Epithelial cell of prostate (primary cell): ENCODE data around the gene DLG5.

ENCODE experiments used
- DNase-seq: peaks from one replicate; pipeline ENCODE4 v3.0.0-alpha.2; 2011; ENCODE audit warnings: low read depth, low spot score
- H3K27ac ChIP-seq: fragments of 450-650 bp; 2 replicates; pipeline ENCODE4 v1.5.1; 2017; ENCODE audit warnings: mild to moderate bottlenecking

The DLG5 gene

DNA sequence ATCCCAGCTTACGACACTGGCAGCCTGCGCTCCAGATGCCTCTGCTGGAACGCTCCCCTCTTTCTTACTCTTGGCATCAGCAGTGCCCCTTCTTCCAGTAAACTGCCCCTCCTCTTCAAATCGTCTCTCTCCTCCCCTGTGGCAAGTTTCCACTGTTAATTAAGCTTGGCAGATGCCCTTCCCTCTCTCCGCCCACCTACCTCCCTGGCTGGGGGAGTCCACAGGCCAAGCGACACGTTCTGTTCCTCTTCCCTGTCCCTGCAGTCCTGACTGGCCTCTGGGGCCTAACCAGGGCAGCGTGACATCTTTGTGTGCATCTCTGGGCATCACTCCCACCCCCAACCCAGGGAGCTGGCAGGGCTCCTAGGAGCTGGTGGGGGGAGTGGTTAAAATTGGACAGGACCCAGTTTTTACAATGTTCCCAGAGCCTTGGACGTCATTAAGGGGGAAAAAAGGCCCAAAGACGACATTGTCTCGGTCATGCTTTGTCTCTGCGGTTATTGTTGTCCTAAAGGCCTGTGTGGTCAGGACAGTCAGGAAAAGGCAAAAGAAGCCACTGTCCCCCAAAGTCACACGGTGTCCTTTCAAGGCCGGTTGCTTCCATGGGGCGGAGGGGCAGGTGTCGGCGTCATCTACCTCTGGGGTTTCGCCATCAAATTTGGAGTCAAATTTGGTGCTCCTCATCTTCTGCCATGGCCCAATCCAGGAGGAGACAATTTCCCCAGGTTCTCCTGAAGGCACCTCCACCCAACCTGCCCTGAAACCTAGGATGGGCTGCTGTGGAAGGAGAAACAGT lies 54.2 kb downstream of the DLG5 start:
- no peak for DNase-seq
- peak overlapping the region; percentile 97 for H3K27ac ChIP-seq

DNA sequence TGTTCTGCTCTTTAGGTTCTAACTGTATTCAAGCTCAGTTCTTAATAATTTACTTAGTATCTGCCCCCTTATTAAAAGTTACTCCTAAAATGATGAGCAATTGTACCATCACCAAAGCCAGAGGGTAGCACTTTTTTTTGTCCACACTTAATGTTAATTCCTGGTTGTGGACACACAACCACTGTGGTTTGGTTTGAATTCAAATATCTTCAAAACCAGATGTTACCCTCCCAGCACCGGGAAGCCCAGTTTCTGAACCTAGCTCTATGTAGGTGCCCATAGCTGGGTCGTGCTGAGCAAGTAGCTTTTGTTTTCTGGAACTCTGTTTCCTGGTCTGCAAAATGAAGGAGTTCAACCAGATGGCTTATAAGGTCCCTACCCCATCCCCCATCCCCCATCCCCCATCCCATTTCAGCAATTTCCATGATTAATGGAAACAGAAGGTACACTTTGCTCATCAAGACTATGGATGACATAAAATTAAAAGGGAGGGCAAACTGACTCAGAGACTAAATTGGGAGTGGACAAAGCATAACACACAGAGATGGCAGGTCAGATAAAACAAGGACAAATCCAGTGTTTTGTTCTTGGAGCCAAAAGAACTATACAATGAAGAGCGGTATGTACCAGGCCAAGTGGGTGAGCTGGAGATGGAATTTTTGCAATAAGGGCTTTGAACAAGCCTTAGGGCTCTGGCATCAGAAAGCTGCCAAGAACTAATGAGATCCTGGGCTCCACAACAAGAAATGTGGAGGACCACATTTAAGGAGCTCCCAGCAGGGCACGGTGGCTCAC lies 56.7 kb downstream of the DLG5 start:
- no peak for DNase-seq
- H3K27ac ChIP-seq = peak overlapping the region; percentile 24

DNA sequence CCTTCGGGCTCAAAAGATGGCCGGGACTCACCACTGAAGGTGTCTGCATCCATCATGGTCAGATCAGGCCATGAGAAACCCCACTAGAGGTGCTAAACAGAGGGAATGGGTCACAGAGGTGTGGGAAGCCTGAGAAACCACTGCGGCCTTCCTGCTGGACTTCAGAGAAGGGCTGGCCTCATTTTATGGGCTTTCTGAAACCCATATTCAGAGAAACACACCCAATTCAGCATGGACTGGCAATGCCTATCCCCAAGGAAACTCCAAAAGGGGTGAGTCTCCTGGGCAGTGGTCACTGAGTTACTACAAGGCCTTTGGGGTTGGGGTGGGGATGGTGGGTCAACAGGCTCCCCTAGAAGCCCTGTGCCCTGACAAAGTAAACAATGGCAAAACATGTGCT lies 58.0 kb downstream of the DLG5 start:
- no peak for DNase-seq
- H3K27ac ChIP-seq = no peak overlapping the region

DNA sequence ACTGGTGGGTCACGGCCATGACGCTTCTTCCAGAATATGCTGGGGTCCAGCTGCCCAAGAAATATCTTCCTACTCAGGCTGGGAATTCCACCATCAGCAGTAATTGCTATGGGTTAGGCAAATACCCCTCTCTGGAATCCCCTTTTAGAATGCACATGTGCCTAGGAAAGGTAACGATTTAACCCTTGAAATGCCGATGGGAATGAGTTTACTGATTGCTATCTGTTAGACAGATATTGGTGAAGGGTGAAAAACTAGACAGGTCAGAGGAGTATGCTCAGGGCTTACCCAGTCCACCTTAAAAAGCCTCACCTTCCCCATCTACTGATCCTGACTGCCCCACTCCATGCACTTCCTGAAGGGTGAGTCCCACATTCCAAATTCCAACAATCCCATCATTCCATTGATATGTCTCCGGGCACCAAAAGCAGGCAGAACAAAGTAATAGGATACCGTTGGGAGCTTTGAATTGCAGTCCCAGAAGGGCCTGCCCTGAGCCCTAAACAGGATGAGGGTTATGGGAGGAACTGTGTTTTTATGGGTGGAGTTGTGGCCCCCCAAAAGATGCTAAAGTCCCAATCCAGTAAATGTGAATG lies 59.3 kb downstream of the DLG5 start:
- no peak for DNase-seq
- no peak overlapping the region for H3K27ac ChIP-seq

DNA sequence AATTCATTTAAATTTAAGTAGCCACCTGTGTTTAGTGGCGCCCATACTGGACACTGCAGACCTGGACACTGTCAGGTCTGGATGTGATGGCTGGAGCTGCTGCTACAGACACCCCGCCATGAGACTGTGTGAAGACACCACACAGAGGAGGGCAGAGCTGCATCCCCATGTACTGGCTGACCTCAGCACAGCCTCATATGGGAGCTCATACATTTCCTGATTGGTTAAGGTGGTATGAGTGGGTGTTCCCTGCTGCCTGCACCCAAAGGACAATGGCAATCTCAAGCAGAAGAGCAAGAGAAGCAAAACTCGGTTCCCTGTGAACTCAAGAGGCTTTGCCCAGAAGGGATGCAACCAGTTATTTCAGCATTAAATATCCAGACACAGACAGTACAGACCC lies 60.0 kb downstream of the DLG5 start:
- no peak for DNase-seq
- H3K27ac ChIP-seq = peak overlapping the region; percentile 43

DNA sequence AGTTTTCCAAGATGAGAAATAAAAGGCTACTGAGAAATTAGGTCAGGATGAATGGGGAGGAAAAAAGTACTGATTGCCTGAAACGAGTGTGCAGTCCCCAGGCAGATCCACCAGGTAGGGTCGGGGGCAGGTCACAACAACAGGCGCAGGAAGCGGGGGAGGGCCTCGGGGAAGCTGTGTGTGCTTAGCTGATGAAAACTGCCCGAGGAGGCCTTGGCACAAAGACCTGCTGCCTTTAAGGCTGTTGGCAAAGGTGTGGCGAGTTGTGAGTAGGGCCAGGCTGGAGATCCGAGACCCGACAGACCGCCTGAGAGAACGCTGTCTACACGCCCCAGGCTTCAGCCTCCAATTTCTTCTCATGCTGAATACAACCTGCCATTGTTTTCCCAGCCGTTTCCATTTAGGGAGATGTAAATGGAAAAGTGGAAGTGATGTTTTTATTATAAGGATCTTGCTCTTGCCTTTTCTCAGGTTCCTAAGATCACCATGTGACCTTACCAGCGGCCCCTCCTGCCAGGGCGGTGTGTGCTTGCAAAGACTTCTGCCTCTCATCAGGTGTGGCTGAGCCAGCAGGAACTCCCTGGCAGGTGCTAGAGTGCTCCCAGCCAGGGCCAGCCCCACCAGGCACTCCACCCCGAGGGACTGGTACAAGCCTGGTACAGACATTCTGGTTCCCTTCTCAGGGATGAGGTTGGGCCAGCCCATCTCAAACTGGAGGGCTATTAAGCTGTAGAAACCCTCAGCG lies 60.8 kb downstream of the DLG5 start:
- DNase-seq = no peak

DNA sequence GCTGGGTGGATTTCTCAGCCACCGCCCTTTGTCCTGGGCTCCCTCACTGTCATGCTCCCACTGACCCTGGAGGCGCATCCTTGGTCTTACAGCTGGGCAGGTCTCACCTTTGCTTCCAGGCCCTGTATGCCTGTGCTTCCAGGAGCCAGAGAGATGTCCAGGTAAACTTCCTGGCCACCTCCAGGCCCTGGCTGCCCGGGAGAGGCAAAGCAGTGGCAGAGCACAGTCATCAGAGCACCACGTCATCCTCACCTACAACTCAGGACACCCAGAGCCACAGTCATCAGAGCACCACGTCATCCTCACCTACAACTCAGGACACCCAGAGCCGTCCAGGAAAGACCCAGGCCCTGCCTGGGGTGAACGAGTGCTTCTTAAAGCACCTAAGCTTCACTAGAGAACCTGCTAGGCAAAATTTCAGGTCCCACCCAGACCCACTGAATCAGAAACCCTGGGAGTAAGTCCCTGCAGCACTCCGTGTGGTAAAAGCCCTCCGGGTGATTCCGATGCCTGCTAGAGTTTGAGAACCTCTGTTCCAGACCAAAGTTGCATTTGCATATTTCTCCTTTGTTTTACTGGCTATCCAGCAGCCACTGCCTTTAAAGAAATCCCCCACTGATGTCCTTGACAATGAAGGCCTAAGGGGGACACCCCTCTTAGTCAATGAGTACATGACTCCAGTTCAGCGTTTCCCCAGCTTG lies 62.3 kb downstream of the DLG5 start:
- DNase-seq = no peak
- peak overlapping the region; percentile 43 for H3K27ac ChIP-seq

More for the DNA sequence above, 60.8 kb downstream of the DLG5 start:
- peak overlapping the region; percentile 43 for H3K27ac ChIP-seq

DNA sequence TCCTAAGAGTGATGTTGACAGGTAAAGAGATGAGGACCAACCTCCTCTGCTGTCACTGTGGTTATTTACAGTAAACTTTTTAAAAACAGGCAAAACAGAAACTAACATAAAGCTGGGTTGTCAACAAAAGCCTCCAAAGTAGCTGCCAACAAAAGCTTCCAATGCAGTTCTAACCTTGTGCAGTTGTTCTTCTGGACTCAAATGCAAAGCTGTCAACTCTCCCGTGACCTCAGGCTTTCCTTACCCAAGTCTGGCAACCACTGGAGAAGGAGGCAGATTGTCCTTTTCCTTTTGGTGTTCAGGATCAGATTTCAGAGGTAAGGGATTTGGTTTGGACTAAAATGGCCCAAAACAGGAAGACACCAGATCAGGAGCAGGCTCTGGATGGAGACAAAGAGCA lies 63.1 kb downstream of the DLG5 start:
- peak overlapping the region; percentile 43 for H3K27ac ChIP-seq

DNA sequence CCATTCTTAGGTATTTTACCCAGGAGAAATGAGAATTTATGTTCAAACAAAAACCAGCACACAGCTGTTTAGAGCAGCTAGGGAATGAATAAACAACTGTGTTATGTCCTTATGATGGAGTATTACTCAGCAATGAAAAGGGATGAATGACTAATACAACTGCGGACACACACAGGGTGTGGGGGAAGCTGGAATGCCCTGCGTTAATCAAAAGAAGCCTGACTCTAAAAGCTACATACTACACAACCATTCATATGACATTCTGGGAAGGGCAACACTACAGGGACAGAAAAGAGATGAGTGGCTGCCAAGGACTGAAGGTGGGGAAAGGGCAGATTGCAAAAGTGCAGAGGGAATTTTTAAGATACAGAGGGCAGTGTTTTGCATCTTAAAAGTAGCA lies 64.0 kb downstream of the DLG5 start:
- DNase-seq = no peak
- H3K27ac ChIP-seq = peak overlapping the region; percentile 43

More for the DNA sequence above, 63.1 kb downstream of the DLG5 start:
- DNase-seq = no peak

DNA sequence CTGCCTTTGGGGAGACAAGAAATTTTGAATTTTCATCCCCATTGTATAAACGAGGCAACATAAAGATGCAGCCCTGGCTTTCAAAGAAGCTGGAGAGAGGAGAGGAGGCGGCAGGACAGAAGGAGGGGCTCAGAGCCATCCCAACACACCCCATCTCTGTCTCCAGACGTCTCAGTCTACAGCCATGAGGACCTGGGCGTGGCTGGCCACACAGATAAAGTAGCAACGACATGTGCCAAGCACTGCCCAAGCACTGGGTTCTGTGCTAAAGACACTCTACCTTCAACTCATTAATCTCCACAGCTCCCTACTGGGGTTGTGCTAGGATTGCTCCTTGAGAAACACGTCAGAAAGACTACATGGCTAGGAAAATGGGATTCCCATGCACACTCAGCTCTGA lies 65.2 kb downstream of the DLG5 start:
- DNase-seq = no peak
- no peak overlapping the region for H3K27ac ChIP-seq

DNA sequence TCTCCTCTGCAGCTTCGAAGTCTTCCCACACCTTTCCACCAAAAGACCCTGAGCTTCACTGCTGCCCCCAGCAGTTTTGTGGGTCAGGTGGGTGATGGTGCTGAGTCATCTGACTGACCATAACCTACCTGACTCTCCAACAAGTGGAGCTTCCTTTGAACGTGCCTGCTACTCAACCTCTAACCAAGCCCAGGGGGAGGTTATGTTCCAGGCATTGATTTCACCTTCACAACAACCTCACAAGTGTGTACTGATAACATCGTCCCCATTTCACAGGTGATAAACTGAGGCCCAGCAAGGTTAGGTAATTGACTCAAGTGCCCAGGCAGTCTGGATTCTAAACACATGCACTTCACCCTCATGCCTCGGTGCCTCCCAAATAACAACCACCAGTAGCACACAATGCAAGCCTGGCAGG lies 66.7 kb downstream of the DLG5 start:
- H3K27ac ChIP-seq = no peak overlapping the region
- no peak for DNase-seq

DNA sequence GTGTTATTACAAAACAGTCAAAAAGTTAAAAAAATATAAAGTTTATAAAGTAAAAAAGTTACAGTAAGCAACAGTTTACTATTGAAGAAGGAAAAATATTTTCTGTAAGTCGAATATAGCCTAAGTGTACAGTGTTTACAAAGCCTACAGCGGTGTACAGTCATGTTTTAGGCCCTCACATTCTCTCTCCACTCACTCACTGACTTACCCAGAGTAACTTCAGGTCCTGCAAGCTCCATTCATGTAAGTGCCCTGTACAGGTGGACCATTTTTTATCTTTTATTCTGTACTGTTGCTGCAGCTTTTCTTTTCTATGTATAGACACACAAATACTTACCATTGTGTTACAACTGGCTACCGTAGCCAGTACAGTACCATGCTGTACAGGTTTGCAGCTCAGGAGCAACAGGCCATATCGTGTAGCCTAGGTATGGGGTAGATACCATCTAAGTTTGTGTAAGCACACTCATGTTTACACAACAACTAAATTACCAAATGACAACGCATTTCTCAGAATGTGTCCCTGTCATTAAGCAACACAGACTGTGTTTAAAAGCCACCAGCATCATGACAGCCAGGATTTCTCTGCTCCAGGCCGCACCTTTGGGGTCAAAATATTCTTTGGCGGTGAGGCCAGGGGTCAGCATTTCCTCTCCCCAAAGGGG lies 67.2 kb downstream of the DLG5 start:
- no peak for DNase-seq
- no peak overlapping the region for H3K27ac ChIP-seq

DNA sequence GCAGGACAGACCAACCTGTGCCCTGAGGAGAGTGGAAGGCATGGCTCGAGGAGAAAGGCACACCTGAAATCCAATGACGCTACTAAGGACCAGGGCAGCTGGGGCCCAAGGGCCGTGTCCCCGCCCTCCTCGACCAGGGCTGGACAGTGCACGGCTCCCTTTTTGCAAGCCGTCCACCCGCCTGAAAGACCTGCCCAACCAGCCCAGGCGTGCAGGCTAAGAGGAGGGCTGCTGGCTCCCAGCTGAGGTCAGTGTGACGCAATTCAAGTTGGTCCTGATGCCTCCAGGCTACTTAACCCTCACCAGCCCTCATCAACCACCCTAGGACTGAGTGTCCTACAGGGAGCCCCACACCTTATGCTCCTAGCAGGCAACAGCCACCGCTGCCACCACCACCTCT lies 69.3 kb downstream of the DLG5 start:
- no peak for DNase-seq
- no peak overlapping the region for H3K27ac ChIP-seq

DNA sequence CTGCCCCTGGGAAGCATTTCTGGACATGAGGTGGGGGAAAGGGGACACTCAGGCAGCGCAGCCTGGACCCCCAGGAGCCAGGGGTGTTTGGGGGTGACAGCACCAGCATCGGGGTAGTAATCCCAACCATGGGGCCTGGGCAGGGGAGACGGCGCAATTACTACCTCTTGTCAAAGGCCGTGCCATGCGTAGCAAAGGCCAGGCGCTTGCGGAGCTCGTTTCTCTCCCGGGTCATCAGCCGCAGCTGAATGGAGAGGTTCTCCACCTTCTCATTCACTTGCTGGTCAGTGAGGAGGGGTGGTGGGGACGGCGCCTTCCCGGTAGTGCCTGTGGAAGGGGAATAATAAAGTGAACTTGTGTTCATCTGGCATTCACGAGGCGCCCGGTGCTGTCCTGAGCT lies 70.0 kb downstream of the DLG5 start:
- DNase-seq = no peak
- H3K27ac ChIP-seq = no peak overlapping the region

DNA sequence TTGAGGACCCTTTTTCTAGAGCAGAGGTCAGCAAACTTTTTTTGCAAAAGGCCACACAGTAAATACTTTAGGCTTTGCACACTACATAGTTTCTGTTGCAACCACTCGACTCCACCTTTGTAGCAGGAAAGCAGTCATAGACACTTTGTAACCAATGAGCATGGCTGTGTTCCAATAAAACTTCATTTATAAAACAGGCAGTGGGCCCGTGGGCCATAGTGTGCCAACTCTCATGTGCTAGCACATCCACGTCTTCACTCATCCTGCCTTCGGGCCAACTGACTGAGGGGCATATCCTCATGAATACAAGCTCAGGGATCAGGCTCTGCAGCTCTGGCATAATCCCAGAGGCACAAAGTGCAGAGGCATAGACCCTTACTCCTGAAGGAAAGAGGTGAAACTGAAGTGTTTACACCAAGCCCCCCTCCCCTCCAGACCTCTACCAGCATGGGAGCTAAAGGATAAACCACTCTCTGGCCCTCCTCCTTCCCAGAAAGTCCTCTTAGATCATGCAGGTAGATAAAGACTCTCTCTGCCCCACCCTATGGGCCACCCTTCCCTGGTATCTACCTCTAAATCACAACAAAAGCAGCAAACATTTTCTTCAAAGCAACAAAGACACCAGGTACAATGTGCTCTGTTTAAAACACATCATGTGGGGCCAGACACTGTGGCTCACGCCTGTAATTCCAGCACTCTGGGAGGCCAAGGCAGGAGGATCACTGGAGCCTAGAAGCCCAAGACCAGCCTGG lies 71.0 kb downstream of the DLG5 start:
- no peak for DNase-seq
- peak overlapping the region; percentile 29 for H3K27ac ChIP-seq

DNA sequence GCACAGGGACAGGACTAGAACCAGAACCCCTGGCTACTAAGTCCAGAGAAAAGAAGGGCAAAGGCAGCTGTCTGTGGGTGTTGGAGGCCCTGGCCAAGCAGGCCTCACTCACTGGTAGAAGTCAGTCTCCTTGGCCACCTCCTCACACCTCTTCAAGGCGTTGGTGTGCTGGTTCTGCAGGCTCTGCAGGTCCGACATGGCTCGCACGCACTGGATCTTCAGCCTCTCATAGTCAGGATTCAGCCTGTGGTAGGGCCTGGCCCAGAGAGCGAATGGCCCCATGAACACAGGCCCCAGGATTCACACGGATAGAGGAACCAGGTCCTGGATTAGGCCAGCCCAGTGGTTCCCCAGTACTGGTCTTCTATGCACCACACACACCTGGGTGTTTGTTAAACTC lies 72.4 kb downstream of the DLG5 start:
- H3K27ac ChIP-seq = no peak overlapping the region
- DNase-seq = no peak

DNA sequence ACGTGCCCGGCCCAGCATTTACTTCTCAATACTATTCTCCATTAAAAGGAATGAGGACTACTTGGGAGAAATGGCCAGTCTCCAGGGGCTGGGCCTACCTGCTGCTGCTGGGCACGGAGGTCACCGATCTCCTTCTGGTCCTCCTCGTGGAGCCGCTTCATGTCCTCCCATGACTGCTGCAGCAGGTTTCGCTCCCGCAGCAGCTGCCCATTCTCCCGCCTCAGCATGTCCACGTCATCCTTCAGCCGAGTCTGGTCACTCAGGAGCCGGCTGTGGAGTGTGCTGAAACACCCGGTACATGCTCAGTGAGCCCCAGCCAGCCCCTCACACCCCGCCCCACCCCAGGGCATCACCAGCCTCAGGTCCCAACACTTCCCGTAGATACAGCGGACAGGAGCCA lies 73.3 kb downstream of the DLG5 start:
- H3K27ac ChIP-seq = no peak overlapping the region
- DNase-seq = no peak

DNA sequence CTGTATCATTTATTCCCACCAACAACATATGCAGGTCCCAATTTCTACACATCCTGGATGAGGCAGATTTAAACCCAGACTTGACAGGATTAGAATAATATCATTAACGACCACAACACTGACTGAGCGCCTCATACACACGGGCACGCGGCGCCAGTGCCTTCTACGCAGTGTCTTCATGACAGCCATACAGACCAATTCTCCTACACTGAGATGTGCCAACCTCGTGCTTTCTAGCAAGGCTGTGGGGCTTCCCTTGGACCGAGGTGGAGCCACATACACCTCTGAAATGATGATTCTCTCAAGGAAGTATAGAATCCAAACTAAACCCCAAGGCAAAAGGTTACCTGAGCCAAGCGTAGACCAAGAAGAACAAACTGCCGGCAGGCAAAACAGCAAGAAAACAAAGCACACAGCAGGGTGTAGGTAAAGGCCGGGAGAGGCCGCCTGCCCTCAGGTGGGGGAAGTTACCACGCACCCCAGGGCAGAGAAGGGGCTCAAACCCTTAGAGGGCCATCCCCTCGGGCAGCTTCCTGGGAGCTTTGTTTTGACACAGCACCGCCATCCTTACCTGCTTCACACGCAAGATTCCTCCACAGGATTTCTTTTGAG lies 75.8 kb downstream of the DLG5 start:
- no peak for DNase-seq
- H3K27ac ChIP-seq = no peak overlapping the region
